ENCODE results near the gene FAM171A1.

The FAM171A1 gene

GRCh38 chr10:15244635-15245197, 126.4 kb downstream of the FAM171A1 start:
- DNase-seq (ENCODE audit: low read depth, low spot score) = no peak

GRCh38 chr10:15242261-15242840, 128.7 kb downstream of the FAM171A1 start:
- DNase-seq (ENCODE audit: low read depth, low spot score) = no peak

- DNase-seq (ENCODE audit: low read depth, low spot score) = no peak
Measured at GRCh38 chr10:15241306-15241705, 129.8 kb downstream of the FAM171A1 start.

GRCh38 chr10:15238555-15239335, 132.3 kb downstream of the FAM171A1 start:
- DNase-seq (ENCODE audit: low read depth, low spot score) = no peak

- DNase-seq (ENCODE audit: low read depth, low spot score) = no peak
Measured at GRCh38 chr10:15237351-15237750, 133.7 kb downstream of the FAM171A1 start.

- DNase-seq (ENCODE audit: low read depth, low spot score) = no peak
Measured at GRCh38 chr10:15236340-15236739, 134.7 kb downstream of the FAM171A1 start.

GRCh38 chr10:15232279-15232678, 138.8 kb downstream of the FAM171A1 start:
- no peak for DNase-seq (ENCODE audit: low read depth, low spot score)

GRCh38 chr10:15231426-15231825, 139.7 kb downstream of the FAM171A1 start:
- no peak for DNase-seq (ENCODE audit: low read depth, low spot score)

- no peak for DNase-seq (ENCODE audit: low read depth, low spot score)
Measured at GRCh38 chr10:15230257-15230656, 140.8 kb downstream of the FAM171A1 start.

- no peak for DNase-seq (ENCODE audit: low read depth, low spot score)
Measured at GRCh38 chr10:15229268-15229667, 141.8 kb downstream of the FAM171A1 start.

GRCh38 chr10:15228426-15228825, 142.7 kb downstream of the FAM171A1 start:
- DNase-seq (ENCODE audit: low read depth, low spot score) = no peak

- DNase-seq (ENCODE audit: low read depth, low spot score) = no peak
Measured at GRCh38 chr10:15227611-15228372, 143.3 kb downstream of the FAM171A1 start.

- no peak for DNase-seq (ENCODE audit: low read depth, low spot score)
Measured at GRCh38 chr10:15225511-15225910, 145.6 kb downstream of the FAM171A1 start.

GRCh38 chr10:15224948-15225347, 146.1 kb downstream of the FAM171A1 start:
- no peak for DNase-seq (ENCODE audit: low read depth, low spot score)

- DNase-seq (ENCODE audit: low read depth, low spot score) = no peak
Measured at GRCh38 chr10:15223174-15223573, 147.9 kb downstream of the FAM171A1 start.

- DNase-seq (ENCODE audit: low read depth, low spot score) = no peak
Measured at GRCh38 chr10:15222511-15222910, 148.6 kb downstream of the FAM171A1 start.

- no peak for DNase-seq (ENCODE audit: low read depth, low spot score)
Measured at GRCh38 chr10:15220445-15220844, 150.6 kb downstream of the FAM171A1 start.

- no peak for DNase-seq (ENCODE audit: low read depth, low spot score)
Measured at GRCh38 chr10:15216700-15217099, 154.4 kb downstream of the FAM171A1 start.

- DNase-seq (ENCODE audit: low read depth, low spot score) = no peak
Measured at GRCh38 chr10:15214237-15214636, 156.9 kb downstream of the FAM171A1 start.

GRCh38 chr10:15213461-15213861, 157.6 kb downstream of the FAM171A1 start:
- no peak for DNase-seq (ENCODE audit: low read depth, low spot score)

- no peak for DNase-seq (ENCODE audit: low read depth, low spot score)
Measured at GRCh38 chr10:15211464-15211979, 159.6 kb downstream of the FAM171A1 start.

GRCh38 chr10:15210521-15210920, 160.6 kb downstream of the FAM171A1 start:
- DNase-seq (ENCODE audit: low read depth, low spot score) = no peak

Data from ELF-1 (cell line).